ENCODE measurements around the gene RUNDC1.

RUNDC1 gene

DNA sequence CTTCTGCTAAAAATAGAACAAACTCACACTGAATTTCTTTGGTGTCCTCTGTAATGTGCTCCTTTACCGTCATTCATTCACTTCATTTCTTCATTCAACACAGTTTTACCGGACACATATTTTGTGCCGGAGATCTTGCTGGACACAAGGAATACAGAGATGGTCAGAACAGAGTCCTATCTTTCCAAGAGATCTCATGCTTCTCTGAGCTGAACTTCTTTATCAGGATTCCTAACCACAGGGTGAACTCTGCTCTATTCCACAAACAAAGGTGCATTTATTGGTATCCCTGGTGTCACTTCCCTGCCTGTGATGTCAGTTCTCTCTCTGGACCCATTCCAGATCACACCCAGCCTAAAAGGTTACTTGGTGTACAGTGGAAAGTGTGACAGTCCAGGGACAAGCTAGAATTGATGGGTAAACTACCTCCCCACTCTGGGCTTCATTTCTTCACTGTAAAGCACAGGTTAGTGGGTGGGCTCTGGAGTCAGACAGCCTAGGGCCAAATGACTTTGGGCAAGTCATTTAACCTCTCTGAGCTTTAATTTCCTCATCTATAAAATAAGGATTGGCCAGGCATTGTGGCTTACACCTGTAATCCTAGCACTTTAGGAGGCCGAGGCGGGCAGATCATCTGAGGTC, 30.4 kb downstream of the RUNDC1 start:
- H3K9me3 Mint-ChIP-seq: no peaks in the 10 kb centered on the region
- peaks cover 11% of the 10 kb centered on the region for H3K36me3 Mint-ChIP-seq (ENCODE audit: low read depth)
- TF ChIP-seq, protein P1, sequence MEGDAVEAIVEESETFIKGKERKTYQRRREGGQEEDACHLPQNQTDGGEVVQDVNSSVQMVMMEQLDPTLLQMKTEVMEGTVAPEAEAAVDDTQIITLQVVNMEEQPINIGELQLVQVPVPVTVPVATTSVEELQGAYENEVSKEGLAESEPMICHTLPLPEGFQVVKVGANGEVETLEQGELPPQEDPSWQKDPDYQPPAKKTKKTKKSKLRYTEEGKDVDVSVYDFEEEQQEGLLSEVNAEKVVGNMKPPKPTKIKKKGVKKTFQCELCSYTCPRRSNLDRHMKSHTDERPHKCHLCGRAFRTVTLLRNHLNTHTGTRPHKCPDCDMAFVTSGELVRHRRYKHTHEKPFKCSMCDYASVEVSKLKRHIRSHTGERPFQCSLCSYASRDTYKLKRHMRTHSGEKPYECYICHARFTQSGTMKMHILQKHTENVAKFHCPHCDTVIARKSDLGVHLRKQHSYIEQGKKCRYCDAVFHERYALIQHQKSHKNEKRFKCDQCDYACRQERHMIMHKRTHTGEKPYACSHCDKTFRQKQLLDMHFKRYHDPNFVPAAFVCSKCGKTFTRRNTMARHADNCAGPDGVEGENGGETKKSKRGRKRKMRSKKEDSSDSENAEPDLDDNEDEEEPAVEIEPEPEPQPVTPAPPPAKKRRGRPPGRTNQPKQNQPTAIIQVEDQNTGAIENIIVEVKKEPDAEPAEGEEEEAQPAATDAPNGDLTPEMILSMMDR (IDR thresholded peaks at IDR 0.05; ENCODE audit: unreplicated experiment in 3 of 3): no peak
- no peak overlapping the region for H3K27ac Mint-ChIP-seq
- no peaks in the 10 kb centered on the region for H3K27me3 Mint-ChIP-seq (ENCODE audit: low read depth)
- no peak overlapping the region for H3K4me3 Mint-ChIP-seq
- peaks cover 13% of the 10 kb centered on the region for H3K4me1 Mint-ChIP-seq

DNA sequence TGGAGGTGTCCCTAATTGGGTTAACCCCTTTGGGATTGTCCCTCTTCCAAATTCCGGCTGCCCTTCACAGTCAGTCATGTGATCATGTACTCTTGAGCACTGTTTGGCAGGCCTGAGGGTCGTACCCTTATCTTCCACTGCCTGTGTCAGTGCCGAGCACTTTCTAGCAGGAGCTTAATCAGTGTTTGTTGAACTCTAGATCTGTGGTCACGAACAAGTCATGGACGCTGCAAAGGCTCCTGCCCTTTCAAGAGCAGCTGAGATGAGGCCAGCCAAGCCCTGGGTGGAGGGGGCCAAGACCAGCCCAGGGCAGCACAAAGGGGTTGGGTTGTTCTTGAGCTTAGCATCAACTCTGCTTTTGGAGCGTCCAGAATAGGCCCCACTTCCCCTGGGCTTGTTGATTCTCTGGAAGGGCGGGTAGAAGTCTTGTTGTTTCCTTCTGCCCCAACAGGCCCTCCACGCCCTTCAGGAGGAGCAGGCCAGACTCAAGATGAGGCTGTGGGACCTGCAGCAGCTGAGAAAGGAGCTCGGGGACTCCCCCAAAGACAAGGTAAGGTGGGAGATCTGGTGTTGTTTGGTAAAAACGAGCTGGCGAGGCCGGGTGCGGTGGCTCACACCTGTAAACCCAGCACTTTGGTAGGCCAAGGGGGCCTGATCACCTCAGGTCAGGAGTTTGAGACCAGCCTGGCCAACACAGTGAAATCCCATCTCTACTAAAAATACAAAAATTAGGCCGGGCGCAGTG, 31.5 kb downstream of the RUNDC1 start:
- H3K27ac Mint-ChIP-seq: no peak overlapping the region
- TF ChIP-seq, protein P1 (IDR thresholded peaks at IDR 0.05; ENCODE audit: unreplicated experiment in 3 of 3): no peak
- peaks cover 15% of the 10 kb centered on the region for H3K36me3 Mint-ChIP-seq (ENCODE audit: low read depth)
- no peak overlapping the region for H3K4me3 Mint-ChIP-seq
- peaks cover 8% of the 10 kb centered on the region for H3K4me1 Mint-ChIP-seq
- H3K27me3 Mint-ChIP-seq (ENCODE audit: low read depth): no peaks in the 10 kb centered on the region
- no peaks in the 10 kb centered on the region for H3K9me3 Mint-ChIP-seq

DNA sequence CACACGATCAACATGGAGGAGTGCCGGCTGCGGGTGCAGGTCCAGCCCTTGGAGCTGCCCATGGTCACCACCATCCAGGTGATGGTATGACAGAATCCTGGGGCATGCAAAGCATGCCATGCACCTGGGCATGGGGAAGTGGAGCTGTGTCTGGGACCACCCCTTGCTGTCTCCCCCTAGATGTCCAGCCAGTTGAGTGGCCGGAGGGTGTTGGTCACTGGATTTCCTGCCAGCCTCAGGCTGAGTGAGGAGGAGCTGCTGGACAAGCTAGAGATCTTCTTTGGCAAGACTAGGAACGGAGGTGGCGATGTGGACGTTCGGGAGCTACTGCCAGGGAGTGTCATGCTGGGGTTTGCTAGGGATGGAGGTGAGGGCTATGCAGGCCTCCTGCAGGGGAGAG, 32.9 kb downstream of the RUNDC1 start:
- Mint-ChIP-seq H3K27me3 (ENCODE audit: low read depth) (no peaks in the 10 kb centered on the region), H3K4me3 (no peak overlapping the region), H3K9me3 (no peaks in the 10 kb centered on the region), H3K27ac (no peak overlapping the region), H3K36me3 (ENCODE audit: low read depth) (peaks cover 19% of the 10 kb centered on the region), H3K4me1 (peaks cover 7% of the 10 kb centered on the region)
- TF ChIP-seq, protein P1 (IDR thresholded peaks at IDR 0.05; ENCODE audit: unreplicated experiment in 3 of 3): no peak

DNA sequence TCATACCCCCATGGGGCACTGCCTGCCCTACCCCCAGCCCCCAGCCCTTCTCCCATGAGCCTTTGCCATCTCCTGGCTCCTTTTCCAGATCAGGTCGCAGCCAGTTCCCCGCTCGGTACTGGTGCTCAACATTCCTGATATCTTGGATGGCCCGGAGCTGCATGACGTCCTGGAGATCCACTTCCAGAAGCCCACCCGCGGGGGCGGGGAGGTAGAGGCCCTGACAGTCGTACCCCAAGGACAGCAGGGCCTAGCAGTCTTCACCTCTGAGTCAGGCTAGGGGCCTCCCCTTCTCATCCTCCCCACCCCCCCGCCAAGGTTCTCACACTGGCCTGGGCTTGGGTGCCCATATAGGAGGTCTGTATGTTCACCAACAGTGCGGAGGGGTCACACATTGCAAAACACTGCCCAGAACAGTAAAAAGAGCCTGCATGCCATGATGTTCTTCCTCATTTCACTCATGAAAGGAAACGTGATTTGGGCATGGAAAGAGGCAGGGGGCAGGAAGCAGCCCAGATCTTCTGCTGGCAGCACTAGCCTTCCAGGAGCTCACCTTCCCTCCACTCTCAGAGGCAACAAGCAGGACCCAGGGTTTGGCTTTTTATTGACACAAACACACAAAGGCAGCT, 33.8 kb downstream of the RUNDC1 start:
- H3K27ac Mint-ChIP-seq: no peak overlapping the region
- TF ChIP-seq, protein P1 (IDR thresholded peaks at IDR 0.05; ENCODE audit: unreplicated experiment in 3 of 3): no peak
- H3K9me3 Mint-ChIP-seq: no peaks in the 10 kb centered on the region
- H3K36me3 Mint-ChIP-seq (ENCODE audit: low read depth): peaks cover 24% of the 10 kb centered on the region
- no peaks in the 10 kb centered on the region for H3K27me3 Mint-ChIP-seq (ENCODE audit: low read depth)
- H3K4me3 Mint-ChIP-seq: no peak overlapping the region
- H3K4me1 Mint-ChIP-seq: peaks cover 15% of the 10 kb centered on the region

DNA sequence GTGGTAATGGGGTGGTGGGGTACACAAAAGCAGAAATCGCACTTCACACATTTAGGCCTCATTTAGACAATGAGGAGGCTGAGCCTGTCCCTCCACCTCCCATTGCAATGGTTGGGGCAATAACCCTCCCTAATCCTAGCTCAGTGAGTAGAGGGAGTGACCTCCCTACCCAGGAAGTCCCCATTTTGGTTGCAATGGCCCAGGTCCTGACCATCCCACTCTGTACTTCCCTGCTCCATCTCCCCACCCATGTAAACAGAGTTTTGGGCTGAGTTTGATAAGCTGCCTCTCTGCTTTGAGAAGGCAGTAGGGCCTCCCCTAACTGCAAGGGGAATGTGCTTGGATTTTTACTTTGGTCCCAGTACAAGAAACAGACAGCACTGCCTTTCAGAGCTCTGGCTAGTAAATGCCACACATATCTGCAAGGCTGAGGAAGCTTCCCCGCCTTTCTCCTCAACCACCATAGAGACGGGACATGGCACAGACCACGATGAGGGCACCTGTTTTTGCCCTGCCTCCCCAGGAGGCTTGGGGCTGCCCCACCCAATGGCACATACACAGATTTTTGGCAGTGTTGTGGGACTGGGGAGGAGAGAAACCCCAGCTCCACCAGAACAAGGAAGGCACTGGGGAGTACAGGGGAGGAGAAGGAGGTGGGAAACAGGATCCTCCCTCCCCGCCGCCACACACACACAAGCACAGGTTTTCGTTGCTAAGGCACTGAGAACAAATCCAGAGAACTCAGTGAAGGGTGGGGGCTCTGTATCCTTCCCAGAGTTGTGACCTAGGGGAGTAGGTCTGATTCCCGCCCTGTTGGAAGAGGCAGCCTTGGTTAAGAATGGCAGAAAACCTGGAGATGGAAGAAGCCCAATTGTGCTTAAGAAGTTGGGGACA, 34.5 kb downstream of the RUNDC1 start:
- Mint-ChIP-seq H3K36me3 (ENCODE audit: low read depth) (peaks cover 24% of the 10 kb centered on the region), H3K4me1 (peaks cover 23% of the 10 kb centered on the region)

More for the DNA sequence above, 34.5 kb downstream of the RUNDC1 start:
- no peak overlapping the region for H3K4me3 Mint-ChIP-seq
- TF ChIP-seq, protein P1 (IDR thresholded peaks at IDR 0.05; ENCODE audit: unreplicated experiment in 3 of 3): no peak
- H3K27ac Mint-ChIP-seq: peak overlapping the region; percentile 29 to 71 (median 45)
- no peaks in the 10 kb centered on the region for H3K27me3 Mint-ChIP-seq (ENCODE audit: low read depth)
- H3K9me3 Mint-ChIP-seq: no peaks in the 10 kb centered on the region

All from nephron (organoid).